ENCODE data around the gene KIF23. TPM values are rescaled to one million over a fixed set of nuclear protein-coding genes. Genes with fewer than 3 reads are reported as not detected.

The KIF23 gene
- total and polyA plus RNA-seq, 8 donors: 3.5 to 69.2 (median 31.0) TPM

DNA sequence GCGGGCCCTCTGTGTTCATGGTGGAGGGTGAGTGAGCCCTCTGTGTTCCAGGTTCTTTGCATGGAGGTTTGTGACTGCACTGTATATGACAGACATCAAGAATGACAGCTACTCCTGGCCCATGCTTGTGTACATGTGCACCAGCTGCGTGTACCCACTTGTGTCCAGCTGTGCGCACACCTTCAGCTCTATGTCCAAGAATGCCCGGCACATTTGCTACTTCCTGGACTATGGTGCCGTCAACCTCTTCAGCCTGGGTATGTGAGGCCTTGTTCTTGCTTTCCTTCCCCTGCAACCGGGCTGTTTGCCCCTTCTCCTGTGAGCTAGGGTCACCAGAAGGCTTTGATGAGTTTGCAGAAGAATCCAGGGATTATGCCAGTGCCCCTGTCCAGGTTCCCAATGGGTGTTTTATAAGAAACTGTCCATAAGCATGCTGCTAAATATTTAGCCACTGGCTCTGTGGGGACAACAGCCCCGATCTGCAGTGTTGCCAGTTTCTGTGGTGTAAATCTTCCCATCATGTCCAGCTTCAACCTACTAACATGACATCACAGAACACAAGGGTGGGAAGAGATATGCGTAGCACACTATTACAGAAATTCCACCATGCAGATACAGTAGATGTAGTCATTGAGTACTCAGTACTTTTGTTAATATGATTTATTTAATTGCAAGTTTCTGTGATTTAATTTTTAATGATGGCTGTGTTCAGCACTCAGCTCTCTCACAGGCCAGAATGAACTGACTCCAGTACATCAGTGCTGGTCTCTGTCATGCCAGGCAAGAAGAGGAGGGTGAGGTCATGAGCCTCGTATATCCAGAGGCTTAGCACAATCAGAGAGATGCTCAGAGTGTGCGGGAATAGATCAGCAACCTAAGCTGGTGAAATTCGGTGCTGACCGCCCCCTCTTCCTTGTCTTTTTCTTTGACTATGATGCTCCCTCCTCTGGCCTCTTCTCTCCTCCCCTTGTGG is 29.2 kb upstream of the KIF23 start:
- Histone ChIP-seq H3K36me3 (no peaks in the 10 kb centered on the region), H3K4me1 (no peaks in the 10 kb centered on the region), H3K4me3 (no peak overlapping the region), H3K27ac (no peak overlapping the region), H3K9me3 (no peaks in the 10 kb centered on the region), H3K27me3 (no peaks in the 10 kb centered on the region)
- ATAC-seq: no peak
- no peak for DNase-seq
- intact Hi-C loops (cut with DNase I): no loop called here
- no peak for TF ChIP-seq CTCF (IDR thresholded peaks at IDR 0.05)

DNA sequence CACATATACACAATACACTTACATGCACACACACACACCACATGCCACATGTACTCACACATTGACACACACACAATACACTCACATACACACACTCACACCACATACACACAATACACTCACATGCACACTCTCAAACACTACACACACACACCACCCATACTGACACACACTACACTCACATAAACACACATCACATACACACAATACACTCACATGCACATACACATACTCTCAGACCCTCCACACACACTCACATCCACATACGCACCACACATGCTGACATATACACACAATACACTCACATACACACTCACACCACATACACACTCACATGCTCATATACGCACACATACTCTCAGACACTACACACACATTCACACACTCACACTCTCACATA is 28.3 kb upstream of the KIF23 start:
- Histone ChIP-seq H3K4me1 (no peaks in the 10 kb centered on the region), H3K36me3 (no peaks in the 10 kb centered on the region), H3K9me3 (no peaks in the 10 kb centered on the region), H3K27me3 (no peaks in the 10 kb centered on the region), H3K4me3 (no peak overlapping the region), H3K27ac (no peak overlapping the region)
- intact Hi-C loops (cut with DNase I): no loop called here
- TF ChIP-seq CTCF (IDR thresholded peaks at IDR 0.05): no peak
- ATAC-seq: no peak
- DNase-seq: no peak

DNA sequence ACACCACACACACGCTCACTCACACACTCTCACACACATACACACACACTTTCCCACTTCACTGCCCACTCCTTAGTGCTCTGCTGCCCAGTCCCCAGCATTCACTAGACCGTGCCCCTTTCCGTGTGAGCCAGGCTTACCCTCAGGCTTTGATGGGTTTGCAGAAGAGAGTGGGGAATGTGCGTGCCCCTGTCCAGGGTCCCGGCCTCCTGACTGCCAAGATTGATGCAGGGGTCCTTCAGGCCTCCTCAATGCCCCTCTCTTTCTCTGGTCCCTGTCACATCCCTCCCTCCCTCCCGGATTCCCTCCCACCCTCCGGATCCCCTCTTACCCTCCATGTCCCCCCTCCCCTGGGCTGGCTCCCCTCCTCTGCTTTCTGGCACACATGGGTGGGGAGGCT is 27.9 kb upstream of the KIF23 start:
- Histone ChIP-seq H3K4me1 (no peaks in the 10 kb centered on the region), H3K36me3 (no peaks in the 10 kb centered on the region), H3K27me3 (no peaks in the 10 kb centered on the region), H3K4me3 (no peak overlapping the region), H3K27ac (no peak overlapping the region), H3K9me3 (no peaks in the 10 kb centered on the region)
- TF ChIP-seq CTCF (IDR thresholded peaks at IDR 0.05): no peak
- ATAC-seq: no peak
- DNase-seq: no peak
- intact Hi-C loops (cut with DNase I): no loop called here

DNA sequence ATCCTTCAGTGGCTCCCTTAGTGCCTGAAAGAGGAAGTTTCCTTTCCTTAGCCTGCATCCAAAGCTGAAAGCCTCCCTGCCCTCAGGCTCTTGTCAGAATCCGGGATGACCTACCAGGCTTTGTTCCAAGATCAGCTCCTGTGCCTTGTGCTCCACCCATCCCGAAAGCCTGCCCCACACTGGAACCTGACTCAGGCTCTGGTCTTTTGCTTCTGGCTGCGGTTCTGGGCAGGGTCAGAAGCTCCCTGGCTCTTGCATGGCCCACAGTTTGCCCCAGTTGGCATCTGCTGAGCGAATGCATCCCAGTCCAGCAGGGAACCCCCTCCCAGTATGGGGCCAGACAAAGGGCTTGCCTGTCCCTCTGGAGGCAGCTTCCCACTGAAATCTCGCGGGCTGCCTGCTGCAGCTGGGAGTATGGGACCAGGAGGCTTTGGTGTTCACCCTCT is 25.9 kb upstream of the KIF23 start:
- H3K27me3 ChIP-seq: no peaks in the 10 kb centered on the region
- H3K9me3 ChIP-seq: no peaks in the 10 kb centered on the region
- ATAC-seq (no peak), DNase-seq (no peak)
- intact Hi-C loops (cut with DNase I): no loop called here
- no peaks in the 10 kb centered on the region for H3K36me3 ChIP-seq
- H3K4me3 ChIP-seq: no peak overlapping the region
- no peak for TF ChIP-seq CTCF (IDR thresholded peaks at IDR 0.05)
- no peak overlapping the region for H3K27ac ChIP-seq
- H3K4me1 ChIP-seq: no peaks in the 10 kb centered on the region

GRCh38 chr15:69389426-69389825 is 24.7 kb upstream of the KIF23 start:
- Histone ChIP-seq H3K4me1 (peaks cover 0 to 4% of the 10 kb centered on the region in 2 donors), H3K4me3 (no peak overlapping the region), H3K27me3 (no peaks in the 10 kb centered on the region), H3K36me3 (no peaks in the 10 kb centered on the region), H3K9me3 (no peaks in the 10 kb centered on the region), H3K27ac (no peak overlapping the region)
- no peak for ATAC-seq
- DNase-seq: no peak
- intact Hi-C loops (cut with DNase I): no loop called here
- no peak for TF ChIP-seq CTCF (IDR thresholded peaks at IDR 0.05)
